GM12864 (cell line): ENCODE measurements around the gene RAI14.
"Not testable (repeated sequence)": the region's sequence is repeated elsewhere in the genome, so short reads cannot be mapped to it uniquely, and the experiment has no call there.

Experiments
- DNase-seq: peaks from one replicate; pipeline ENCODE4 v3.0.0-alpha.2; 2011; ENCODE audit warnings: low read depth
- H3K4me3 ChIP-seq: 2 replicates; pipeline ENCODE4 v1.5.1; 2011; ENCODE audit warnings: mild to moderate bottlenecking, low read depth, low read length, control low read depth
- TF ChIP-seq, protein P1 (sequence below): IDR thresholded peaks from 2 replicates; pipeline ENCODE4 v1.5.1; 2011; ENCODE audit warnings: low read depth, mild to moderate bottlenecking, moderate library complexity, low read length, control low read depth, inconsistent platforms; ENCODE audit errors: missing control alignments

RAI14 gene

GRCh38 chr5:34749431-34749873 lies 93.3 kb downstream of the RAI14 start:
- TF ChIP-seq, protein P1, sequence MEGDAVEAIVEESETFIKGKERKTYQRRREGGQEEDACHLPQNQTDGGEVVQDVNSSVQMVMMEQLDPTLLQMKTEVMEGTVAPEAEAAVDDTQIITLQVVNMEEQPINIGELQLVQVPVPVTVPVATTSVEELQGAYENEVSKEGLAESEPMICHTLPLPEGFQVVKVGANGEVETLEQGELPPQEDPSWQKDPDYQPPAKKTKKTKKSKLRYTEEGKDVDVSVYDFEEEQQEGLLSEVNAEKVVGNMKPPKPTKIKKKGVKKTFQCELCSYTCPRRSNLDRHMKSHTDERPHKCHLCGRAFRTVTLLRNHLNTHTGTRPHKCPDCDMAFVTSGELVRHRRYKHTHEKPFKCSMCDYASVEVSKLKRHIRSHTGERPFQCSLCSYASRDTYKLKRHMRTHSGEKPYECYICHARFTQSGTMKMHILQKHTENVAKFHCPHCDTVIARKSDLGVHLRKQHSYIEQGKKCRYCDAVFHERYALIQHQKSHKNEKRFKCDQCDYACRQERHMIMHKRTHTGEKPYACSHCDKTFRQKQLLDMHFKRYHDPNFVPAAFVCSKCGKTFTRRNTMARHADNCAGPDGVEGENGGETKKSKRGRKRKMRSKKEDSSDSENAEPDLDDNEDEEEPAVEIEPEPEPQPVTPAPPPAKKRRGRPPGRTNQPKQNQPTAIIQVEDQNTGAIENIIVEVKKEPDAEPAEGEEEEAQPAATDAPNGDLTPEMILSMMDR, result no peak
- DNase-seq, result no peak
- no peak overlapping the region for H3K4me3 ChIP-seq

- DNase-seq, result no peak
- TF ChIP-seq, protein P1, result no peak
Measured at GRCh38 chr5:34750206-34750605, 94.1 kb downstream of the RAI14 start.

DNA sequence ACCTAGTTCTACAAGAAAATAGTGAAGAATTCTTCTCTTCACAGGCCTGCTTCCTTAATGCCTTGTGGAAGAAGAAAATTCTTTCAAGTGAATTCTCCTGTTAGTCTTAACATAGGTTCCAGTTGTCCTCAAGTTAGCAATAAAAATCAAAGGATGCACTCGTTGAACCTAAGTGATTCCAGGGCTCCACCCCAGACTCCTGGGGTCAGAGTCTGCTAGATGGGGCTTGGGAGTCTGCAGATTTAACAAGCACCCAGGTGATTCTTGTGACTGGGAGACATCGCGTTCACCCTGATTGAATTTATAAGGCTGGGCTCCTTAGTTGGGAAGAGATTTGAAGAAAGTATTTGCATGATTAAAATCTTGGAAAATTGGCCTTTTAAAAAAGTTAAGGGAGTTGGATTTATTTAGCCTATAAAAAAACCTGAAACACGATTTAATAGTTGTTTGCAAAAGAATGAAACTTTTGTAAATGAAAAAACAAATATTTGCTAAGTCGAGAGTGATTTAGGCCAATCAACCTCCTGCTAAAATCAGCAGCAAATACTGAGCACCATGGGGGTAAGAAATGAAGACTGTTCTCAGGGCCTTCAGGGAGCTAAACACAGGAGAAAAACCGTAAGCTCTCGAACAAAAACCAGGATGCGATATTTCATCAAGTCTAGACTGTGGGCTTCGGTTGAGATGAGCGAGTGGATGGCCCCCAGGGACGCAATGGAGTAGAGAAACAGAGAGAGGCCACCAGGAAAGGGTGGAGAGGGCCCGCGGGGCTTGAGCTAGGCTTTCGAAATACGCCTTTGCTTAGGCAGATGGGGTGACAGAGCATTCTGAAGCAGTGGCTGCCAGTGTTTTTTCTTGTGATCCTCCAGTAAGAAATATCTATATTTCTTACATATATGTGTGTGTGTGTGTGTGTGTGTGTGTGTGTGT lies 95.9 kb downstream of the RAI14 start:
- TF ChIP-seq, protein P1, result no peak

More at GRCh38 chr5:34750206-34750605, 94.1 kb downstream of the RAI14 start:
- H3K4me3 ChIP-seq, result no peak overlapping the region

DNA sequence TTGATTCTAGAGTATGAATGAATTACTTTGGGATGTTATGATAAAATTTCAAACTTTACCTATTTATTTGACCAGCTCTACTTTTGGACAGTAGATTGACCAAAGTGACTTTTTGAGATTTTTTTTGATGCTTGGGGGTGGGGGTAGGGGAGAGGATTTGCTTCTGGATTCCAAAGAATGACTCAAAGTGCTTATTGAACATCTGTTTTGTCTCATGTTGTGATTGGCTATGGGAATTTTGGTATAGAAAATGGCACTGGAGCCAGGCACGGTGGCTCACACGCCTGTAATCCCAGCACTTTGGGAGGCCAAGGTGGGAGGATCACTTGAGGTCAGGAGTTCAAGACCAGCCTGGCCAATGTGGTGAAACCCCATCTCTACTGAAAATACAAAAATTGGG lies 97.1 kb downstream of the RAI14 start:
- not testable (repeated sequence) for DNase-seq, H3K4me3 ChIP-seq

More for the DNA sequence above, 95.9 kb downstream of the RAI14 start:
- no peak overlapping the region for H3K4me3 ChIP-seq
- no peak for DNase-seq

- no peak for DNase-seq
- TF ChIP-seq, protein P1, result no peak
- H3K4me3 ChIP-seq, result no peak overlapping the region
Measured at GRCh38 chr5:34755926-34756325, 99.8 kb downstream of the RAI14 start.

DNA sequence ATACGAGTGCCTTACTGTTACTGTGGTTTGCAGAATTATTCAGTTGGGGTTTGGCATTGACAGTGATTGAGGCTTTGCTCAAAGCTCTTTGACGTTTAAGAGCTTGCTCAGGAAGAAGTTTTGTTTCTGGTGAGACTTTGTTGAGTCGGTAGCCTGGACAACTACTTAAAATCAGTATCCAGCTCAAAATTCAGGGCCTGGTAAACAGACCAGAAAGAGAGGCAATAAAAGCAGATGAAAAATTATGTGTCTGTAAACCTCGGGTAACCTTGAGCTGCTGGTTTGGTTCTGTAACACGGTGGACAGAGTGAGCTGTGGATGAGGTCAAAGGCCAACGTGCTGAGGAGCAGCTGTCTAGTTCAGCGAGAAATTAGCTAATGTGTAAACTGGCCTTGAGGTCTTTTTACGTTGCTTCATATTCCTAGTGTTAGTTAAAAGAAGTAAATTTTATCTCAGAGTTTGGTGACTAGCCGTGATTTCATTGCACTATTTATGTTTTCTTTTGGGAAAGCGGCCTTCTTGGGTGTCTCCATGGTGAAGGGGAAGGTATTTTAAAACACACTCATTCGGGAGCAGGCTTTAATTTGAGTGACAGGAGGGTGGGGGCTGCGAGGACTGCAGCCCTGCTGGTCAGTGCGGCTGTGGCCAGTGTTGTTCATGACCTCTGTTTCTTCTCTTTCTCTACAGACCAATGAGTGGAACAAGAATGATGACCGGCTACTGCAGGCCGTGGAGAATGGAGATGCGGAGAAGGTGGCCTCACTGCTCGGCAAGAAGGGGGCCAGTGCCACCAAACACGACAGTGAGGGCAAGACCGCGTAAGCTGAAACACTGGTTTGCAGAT lies 100.9 kb downstream of the RAI14 start:
- no peak overlapping the region for H3K4me3 ChIP-seq
- TF ChIP-seq, protein P1, result no peak
- no peak for DNase-seq

- H3K4me3 ChIP-seq, result no peak overlapping the region
- no peak for DNase-seq
- TF ChIP-seq, protein P1, result no peak
Measured at GRCh38 chr5:34758514-34758913, 102.4 kb downstream of the RAI14 start.

DNA sequence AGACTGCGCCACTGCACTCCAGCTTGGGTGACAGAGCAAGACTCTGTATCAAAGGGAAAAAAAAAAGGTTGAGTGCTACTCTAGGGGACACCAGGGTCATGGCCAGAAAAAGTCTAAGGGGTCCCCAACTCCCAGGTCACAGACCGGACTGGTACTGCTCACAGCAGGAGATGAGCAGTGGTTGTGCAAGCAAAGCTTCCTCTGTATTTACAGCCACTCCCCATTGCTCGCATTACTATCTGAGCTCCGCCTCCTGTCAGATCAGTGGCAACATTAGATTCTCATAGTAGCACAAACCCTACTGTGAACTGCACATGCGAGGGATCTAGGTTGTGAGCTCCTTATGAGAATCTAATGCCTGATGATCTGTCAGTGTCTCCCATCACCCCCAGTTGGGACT lies 103.1 kb downstream of the RAI14 start:
- DNase-seq, H3K4me3 ChIP-seq: not testable (repeated sequence)
